IPS-15b (cell line): Measurements from ENCODE around the gene AKAIN1.

Source experiments
- H3K27me3 ChIP-seq: one replicate; pipeline ENCODE4 v1.6.1; 2013; ENCODE audit warnings: low read length; ENCODE audit not compliant: control insufficient read depth, insufficient read depth
- H3K36me3 ChIP-seq: one replicate; pipeline ENCODE4 v1.6.1; 2013; ENCODE audit warnings: low read length; ENCODE audit not compliant: control insufficient read depth, insufficient read depth
- H3K4me1 ChIP-seq: one replicate; pipeline ENCODE4 v1.6.1; 2013; ENCODE audit warnings: mild to moderate bottlenecking, low read length; ENCODE audit not compliant: control insufficient read depth, insufficient read depth
- H3K4me3 ChIP-seq: one replicate; pipeline ENCODE4 v1.5.1; 2013; ENCODE audit warnings: low read depth, low read length
- H3K9ac ChIP-seq: one replicate; pipeline ENCODE4 v1.6.1; 2013; ENCODE audit warnings: low read depth, mild to moderate bottlenecking, low read length
- H3K9me3 ChIP-seq: one replicate; pipeline ENCODE4 v1.6.1; 2013; ENCODE audit warnings: mild to moderate bottlenecking, low read length; ENCODE audit not compliant: control insufficient read depth, insufficient read depth

AKAIN1 gene

DNA sequence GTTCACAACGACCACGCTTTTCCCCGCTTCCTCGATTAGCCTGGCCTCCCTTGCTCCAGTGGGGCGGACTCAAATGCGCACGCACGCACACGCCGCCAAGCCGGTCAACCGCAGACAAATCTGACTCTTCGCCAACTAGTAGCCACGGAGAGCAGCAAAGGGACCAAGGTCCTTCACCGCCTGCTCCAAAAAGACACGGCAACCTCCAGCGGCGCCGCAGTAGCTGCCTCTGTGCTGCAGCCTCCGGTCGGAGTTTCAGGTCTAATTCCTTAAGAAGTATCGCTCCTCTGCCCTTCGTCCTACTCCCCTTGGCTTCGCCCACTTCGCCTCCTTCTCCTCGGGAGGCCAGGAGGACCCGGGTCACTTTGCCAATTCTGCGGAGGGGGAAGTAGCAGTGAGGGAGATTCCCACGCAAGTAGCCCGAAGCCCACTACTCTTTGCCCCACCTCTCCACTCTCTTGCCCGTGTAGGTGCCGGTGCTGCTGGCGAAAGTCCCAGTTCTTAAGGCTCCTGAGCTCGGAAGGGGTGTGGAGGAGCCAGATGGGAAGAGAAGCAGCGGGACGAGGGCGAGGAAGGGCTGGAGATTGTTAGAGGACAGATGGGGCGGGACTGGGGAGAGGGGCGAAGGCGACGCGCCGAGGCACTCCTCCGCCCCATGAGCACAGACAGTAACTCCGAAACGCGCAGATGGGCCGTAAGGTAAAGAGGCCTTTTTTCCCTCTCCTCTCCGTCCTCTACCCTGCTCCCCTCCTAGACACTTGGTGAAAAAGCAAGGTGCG lies 615 bp downstream of the AKAIN1 start:
- Histone ChIP-seq H3K36me3 (no peaks in the 10 kb centered on the region), H3K9ac (peak overlapping the region; percentile 12), H3K27me3 (peaks cover 80% of the 10 kb centered on the region), H3K4me3 (peak overlapping the region; percentile 86), H3K4me1 (peaks cover 3% of the 10 kb centered on the region), H3K9me3 (no peaks in the 10 kb centered on the region)

DNA sequence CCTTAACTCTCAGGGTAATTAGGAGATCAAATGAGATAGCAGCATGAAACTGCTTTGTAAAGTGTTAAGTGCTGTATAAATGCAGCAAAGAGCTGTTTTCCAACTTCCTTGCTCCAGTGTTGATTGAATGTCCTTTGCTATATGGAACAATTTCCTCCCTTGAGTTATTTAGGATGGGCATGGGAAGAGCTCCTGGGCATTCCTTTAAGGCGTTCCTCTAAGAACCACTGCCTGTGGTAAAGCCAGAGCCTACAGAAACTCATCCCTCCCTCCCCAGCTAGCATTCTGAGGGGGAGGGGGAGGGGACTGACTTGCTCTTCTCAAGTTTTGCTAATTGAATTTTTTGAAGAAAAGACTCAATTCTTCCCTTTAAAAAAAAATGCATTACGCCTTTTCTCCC lies 1.4 kb downstream of the AKAIN1 start:
- Histone ChIP-seq H3K4me3 (peak overlapping the region; percentile 86), H3K9me3 (no peaks in the 10 kb centered on the region), H3K9ac (no peak overlapping the region)

DNA sequence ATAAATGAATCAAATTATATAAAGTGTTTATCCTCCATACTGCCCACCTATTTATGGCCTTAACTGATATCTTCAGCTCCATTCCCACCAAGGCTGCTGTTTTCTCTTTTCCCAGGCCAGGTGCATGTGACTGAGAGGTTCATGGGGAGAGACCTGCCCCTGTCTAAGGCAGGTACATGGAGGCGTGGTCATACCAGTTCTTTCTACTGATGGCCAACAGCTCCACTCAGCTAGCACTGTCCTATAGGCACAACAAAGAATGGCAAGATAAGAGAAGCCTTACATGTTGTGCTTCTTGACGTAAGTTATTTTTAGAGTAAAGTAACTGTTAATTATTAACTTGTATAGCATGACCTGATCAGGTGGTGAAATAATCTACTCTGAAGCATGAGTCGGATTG lies 16.8 kb downstream of the AKAIN1 start:
- Histone ChIP-seq H3K9me3 (no peaks in the 10 kb centered on the region), H3K27me3 (no peaks in the 10 kb centered on the region), H3K9ac (no peak overlapping the region), H3K4me1 (no peaks in the 10 kb centered on the region), H3K36me3 (no peaks in the 10 kb centered on the region), H3K4me3 (no peak overlapping the region)

More for the DNA sequence above, 1.4 kb downstream of the AKAIN1 start:
- H3K4me1 ChIP-seq: peaks cover 3% of the 10 kb centered on the region
- H3K36me3 ChIP-seq: no peaks in the 10 kb centered on the region
- H3K27me3 ChIP-seq: peaks cover 76% of the 10 kb centered on the region

DNA sequence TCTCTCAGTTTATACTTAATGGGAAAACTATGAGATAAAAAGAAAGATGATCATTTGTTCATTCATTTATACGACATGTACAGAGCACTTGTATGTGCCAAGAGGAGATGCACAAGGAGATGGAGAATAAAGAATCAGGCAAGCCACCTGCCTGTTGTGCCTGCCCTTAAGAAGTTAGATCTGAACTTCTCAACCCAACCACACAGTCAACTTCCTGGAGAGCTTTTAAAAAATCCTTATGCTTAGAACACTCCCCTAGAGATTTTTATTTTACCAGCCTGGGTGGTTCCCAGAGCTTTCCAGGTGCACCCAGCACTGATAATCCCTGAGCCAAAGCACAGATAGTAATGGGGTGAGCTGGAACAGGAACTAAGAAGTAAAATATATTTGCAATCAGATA lies 18.5 kb downstream of the AKAIN1 start:
- H3K36me3 ChIP-seq: no peaks in the 10 kb centered on the region
- no peaks in the 10 kb centered on the region for H3K27me3 ChIP-seq
- H3K4me3 ChIP-seq: no peak overlapping the region
- H3K9ac ChIP-seq: no peak overlapping the region
- no peaks in the 10 kb centered on the region for H3K4me1 ChIP-seq
- H3K9me3 ChIP-seq: no peaks in the 10 kb centered on the region

DNA sequence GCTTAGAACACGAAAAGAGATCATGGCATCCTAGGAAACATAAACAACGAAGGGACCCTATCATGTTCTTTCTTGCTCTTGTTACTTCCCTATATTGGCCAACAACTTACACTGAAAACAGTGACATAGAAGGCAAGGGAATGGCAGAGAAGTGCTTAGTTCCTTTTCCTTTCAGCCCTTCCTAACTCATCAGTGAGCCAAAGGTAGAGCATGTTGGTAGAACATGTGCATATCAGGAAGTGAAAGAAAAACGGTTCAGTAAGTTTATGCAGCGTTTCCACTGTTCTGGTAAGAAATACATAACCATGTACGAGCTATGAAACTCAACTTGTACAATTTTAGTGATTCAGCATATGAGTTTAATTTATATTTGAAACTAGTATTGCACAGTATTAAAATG lies 21.7 kb downstream of the AKAIN1 start:
- Histone ChIP-seq H3K4me1 (no peaks in the 10 kb centered on the region), H3K36me3 (no peaks in the 10 kb centered on the region), H3K9me3 (no peaks in the 10 kb centered on the region), H3K9ac (no peak overlapping the region), H3K4me3 (no peak overlapping the region), H3K27me3 (no peaks in the 10 kb centered on the region)

DNA sequence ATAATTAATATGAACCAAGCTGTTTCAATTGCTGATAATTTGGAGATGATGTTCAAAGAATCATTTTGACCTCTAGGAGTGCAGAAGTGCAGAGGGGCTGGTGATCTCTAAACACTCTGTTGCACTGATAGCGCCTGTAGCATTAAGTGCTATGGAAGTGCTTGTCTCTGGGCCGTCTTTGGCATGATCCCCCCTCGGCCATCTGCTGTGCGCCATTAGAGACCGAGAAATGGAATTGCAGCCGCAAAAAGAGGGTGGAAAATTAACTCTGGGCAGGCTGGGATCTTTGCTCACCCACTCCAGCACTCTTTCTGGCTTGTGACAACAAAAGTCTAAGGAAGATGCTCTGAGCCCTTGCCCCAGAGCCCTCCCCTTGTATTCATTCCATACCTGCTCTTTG lies 23.4 kb downstream of the AKAIN1 start:
- Histone ChIP-seq H3K4me1 (no peaks in the 10 kb centered on the region), H3K27me3 (no peaks in the 10 kb centered on the region), H3K36me3 (no peaks in the 10 kb centered on the region), H3K9ac (no peak overlapping the region), H3K9me3 (no peaks in the 10 kb centered on the region), H3K4me3 (no peak overlapping the region)

DNA sequence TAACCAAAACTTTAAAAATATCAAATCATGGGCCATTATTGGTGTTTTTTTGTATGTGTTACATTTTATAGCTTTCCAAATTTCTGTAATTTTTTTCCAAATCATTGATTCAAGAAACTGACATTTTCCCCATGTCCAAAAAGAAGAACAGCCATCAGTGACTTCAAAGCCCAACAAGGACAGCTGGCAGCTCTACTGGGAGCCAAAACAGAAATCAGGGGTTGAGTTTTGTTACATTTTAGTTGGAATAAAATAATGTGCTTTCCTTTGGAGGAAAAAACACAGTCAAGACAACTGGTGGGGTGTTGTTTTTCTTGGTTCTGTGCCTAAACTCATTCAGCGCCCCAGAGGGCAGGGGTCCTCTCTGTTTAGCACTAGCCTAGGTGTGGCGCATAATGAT lies 23.8 kb downstream of the AKAIN1 start:
- H3K9ac ChIP-seq: no peak overlapping the region
- no peaks in the 10 kb centered on the region for H3K9me3 ChIP-seq
- H3K36me3 ChIP-seq: no peaks in the 10 kb centered on the region
- no peaks in the 10 kb centered on the region for H3K4me1 ChIP-seq
- no peaks in the 10 kb centered on the region for H3K27me3 ChIP-seq
- H3K4me3 ChIP-seq: no peak overlapping the region

DNA sequence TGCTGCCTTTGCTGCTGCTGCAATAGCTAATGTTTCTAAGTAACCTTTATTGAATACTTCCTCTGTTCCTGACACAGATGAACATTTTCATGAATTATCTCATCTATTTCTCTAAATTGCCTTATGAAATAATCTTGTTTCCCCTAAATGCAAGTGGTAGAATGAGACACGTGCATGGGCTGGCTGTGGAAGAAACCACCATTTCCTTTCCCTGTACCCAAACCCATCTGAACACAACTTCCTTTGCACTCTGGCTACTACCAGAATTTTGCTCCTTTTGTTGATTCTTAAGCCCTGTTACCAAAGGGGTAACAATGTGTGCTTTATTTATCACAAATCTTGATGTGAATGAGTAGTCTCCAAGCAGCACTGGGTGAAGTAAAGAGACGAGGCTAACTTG lies 29.2 kb downstream of the AKAIN1 start:
- Histone ChIP-seq H3K4me3 (no peak overlapping the region), H3K27me3 (no peaks in the 10 kb centered on the region), H3K9me3 (no peaks in the 10 kb centered on the region), H3K9ac (no peak overlapping the region), H3K36me3 (no peaks in the 10 kb centered on the region), H3K4me1 (no peaks in the 10 kb centered on the region)

DNA sequence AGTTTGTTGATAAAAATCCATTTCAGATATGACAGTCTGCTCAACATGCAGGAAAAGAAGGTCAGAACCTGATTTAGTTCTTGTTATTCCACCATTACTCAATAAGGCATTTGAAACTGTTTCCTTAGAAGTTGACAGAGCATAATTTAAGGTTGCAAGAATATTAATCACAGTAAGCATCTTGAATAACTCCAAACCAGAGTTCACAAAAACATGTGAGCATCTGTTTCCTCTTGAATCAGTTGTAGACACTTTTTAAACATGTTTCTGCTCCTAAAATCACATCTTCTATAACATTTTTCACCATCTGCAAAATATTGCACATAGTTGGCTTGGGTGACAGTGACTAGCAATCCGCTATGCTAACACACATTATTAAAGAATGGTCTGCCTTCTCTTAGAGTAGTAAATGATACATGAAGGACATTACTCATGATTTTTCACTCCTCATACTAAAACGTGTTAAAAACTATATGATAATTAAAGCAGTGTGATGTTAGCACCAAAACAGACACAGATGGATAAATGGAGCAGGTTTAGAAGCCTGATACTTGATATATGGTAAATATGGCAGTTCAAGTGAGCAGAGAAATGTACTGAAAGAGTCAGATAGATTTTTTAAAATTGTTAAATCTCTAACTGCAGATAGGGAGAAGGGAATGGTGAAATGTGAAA lies 30.3 kb downstream of the AKAIN1 start:
- Histone ChIP-seq H3K9me3 (no peaks in the 10 kb centered on the region), H3K4me1 (no peaks in the 10 kb centered on the region), H3K4me3 (no peak overlapping the region), H3K27me3 (no peaks in the 10 kb centered on the region), H3K9ac (no peak overlapping the region), H3K36me3 (no peaks in the 10 kb centered on the region)

DNA sequence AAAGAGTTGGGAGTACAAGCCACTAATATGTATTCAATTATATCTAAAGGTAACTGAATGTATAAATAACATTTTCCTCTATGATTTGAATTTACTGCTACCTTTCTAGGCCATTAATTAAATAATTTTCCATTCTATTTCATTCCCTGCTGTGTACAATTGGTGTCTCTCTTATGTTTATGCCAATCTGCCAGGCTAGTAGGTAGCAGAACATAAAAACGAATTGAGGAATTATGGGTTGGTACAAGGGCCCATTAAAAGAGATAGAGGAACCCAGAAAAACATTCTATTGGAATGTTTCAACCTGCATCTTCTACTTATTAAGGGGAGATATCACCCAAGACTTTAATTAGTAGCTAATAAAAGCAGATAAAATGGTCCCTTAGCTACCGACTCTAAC lies 32.2 kb downstream of the AKAIN1 start:
- H3K4me1 ChIP-seq: no peaks in the 10 kb centered on the region
- H3K27me3 ChIP-seq: no peaks in the 10 kb centered on the region
- H3K4me3 ChIP-seq: no peak overlapping the region
- H3K9me3 ChIP-seq: no peaks in the 10 kb centered on the region
- no peaks in the 10 kb centered on the region for H3K36me3 ChIP-seq
- H3K9ac ChIP-seq: no peak overlapping the region

DNA sequence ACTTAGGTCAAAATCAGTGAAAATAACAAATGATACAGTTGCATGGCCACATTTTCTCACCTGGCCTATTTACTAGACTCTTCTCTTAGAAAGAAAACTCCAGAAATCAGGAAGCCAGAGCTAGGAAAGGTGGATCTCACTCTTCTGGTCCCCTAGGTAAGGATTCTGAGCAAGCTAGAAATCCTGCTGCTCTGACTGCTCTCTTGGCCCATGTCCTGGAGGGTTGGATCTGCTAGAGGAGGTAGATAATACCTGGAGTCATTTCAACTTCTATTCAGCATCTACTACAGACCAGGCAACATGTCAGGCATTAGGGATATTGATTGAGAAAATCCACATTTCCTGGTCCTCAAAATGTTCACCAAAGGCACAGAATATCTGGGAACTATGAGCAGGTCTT lies 34.9 kb downstream of the AKAIN1 start:
- Histone ChIP-seq H3K9ac (no peak overlapping the region), H3K4me3 (no peak overlapping the region), H3K4me1 (no peaks in the 10 kb centered on the region), H3K36me3 (no peaks in the 10 kb centered on the region), H3K27me3 (no peaks in the 10 kb centered on the region), H3K9me3 (no peaks in the 10 kb centered on the region)

DNA sequence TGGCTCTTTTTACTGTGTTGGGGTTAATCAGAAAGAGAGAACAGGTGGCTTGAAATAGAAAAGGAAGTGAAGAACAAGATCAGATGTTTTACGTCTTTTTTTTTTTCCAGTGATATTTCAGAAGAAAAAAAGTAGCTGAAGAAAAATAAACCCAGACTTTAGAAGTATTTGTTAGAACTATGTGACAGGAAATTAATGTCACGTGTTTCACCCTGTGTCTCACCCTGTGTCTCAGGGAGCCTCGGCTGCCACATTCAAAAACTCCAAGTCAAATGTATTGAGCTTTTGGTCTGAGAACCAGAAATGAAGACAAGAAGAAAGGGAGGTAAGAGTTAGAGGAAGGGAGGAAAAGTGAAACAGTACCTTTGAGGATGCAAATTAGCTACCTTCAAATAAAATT lies 38.0 kb downstream of the AKAIN1 start:
- no peak overlapping the region for H3K9ac ChIP-seq
- no peaks in the 10 kb centered on the region for H3K9me3 ChIP-seq
- H3K27me3 ChIP-seq: no peaks in the 10 kb centered on the region
- no peaks in the 10 kb centered on the region for H3K4me1 ChIP-seq
- no peak overlapping the region for H3K4me3 ChIP-seq
- H3K36me3 ChIP-seq: no peaks in the 10 kb centered on the region
